ENCODE measurements around the gene TSPYL4.

Gene TSPYL4

GRCh38 chr6:116200619-116201249 is 53.1 kb downstream of the TSPYL4 start:
- in situ Hi-C loops (cut with MboI; ENCODE audit: low pct_unique_long_range_greater_than_20kb, low sequenced_read_pairs) = no loop called here
- no peak for DNase-seq

Data from KBM-7 (cell line).